WTC11 (cell line): ENCODE data around the gene ARAP1. TPM values are rescaled to one million over a fixed set of nuclear protein-coding genes. Genes with fewer than 3 reads are reported as not detected.

Source experiments
- CBFB ChIP-seq: sonication (generic); formaldehyde crosslinking; IDR thresholded peaks from 2 replicates; pipeline ENCODE4 v1.8.1; 2022; ENCODE audit warnings: mild to moderate bottlenecking, low read depth, missing genetic modification reagents
- CREM ChIP-seq: sonication (generic); formaldehyde crosslinking; IDR thresholded peaks from 2 replicates; pipeline ENCODE4 v1.8.1; 2022; ENCODE audit warnings: mild to moderate bottlenecking, missing genetic modification reagents, moderate library complexity
- CTCF ChIP-seq: fragments of 200-600 bp; IDR thresholded peaks from 2 replicates; pipeline ENCODE4 v1.8.0; 2022; ENCODE audit warnings: antibody characterized with exemption
- EMX1 ChIP-seq: fragments of 250-450 bp; sonication (Bioruptor Pico); IDR thresholded peaks from 2 replicates; pipeline ENCODE4 v1.8.0; 2021; ENCODE audit warnings: mild to moderate bottlenecking
- ETV6 ChIP-seq: sonication (generic); formaldehyde crosslinking; IDR thresholded peaks from 2 replicates; pipeline ENCODE4 v1.8.1; 2022; ENCODE audit warnings: mild to moderate bottlenecking, missing genetic modification reagents
- GRHL2 ChIP-seq: fragments of 250-450 bp; sonication (Bioruptor Pico); IDR thresholded peaks from 2 replicates; pipeline ENCODE4 v1.8.0; 2022; ENCODE audit warnings: mild to moderate bottlenecking, moderate library complexity; ENCODE audit not compliant: insufficient replicate concordance, severe bottlenecking
- HMGXB4 ChIP-seq: sonication (generic); formaldehyde crosslinking; IDR thresholded peaks from 2 replicates; pipeline ENCODE4 v1.8.1; 2023; ENCODE audit warnings: mild to moderate bottlenecking, moderate library complexity, missing genetic modification reagents
- PRRX2 ChIP-seq: fragments of 250-450 bp; sonication (Bioruptor Pico); IDR thresholded peaks from 2 replicates; pipeline ENCODE4 v1.8.0; 2021; ENCODE audit warnings: mild to moderate bottlenecking
- RELA ChIP-seq: sonication (generic); formaldehyde crosslinking; IDR thresholded peaks from 2 replicates; pipeline ENCODE4 v1.8.1; 2022; ENCODE audit warnings: missing genetic modification reagents, mild to moderate bottlenecking, borderline replicate concordance
- RORB ChIP-seq: fragments of 250-450 bp; sonication (Bioruptor Pico); IDR thresholded peaks from 2 replicates; pipeline ENCODE4 v1.9.0; 2021; ENCODE audit warnings: mild to moderate bottlenecking
- USF1 ChIP-seq: sonication (generic); formaldehyde crosslinking; IDR thresholded peaks from 2 replicates; pipeline ENCODE4 v1.8.0; 2022; ENCODE audit warnings: mild to moderate bottlenecking, missing genetic modification reagents
- ZNF219 ChIP-seq: sonication (generic); formaldehyde crosslinking; IDR thresholded peaks from 2 replicates; pipeline ENCODE4 v1.8.0; 2023; ENCODE audit warnings: missing genetic modification reagents, mild to moderate bottlenecking, borderline replicate concordance
- ZNF317 ChIP-seq: sonication (generic); formaldehyde crosslinking; IDR thresholded peaks from 2 replicates; pipeline ENCODE4 v1.8.1; 2023; ENCODE audit warnings: low read depth, mild to moderate bottlenecking, moderate library complexity, missing genetic modification reagents, borderline replicate concordance
- ZNF423 ChIP-seq: fragments of 250-450 bp; sonication (Bioruptor Pico); IDR thresholded peaks from 2 replicates; pipeline ENCODE4 v2.1.2; 2022; ENCODE audit warnings: mild to moderate bottlenecking, moderate library complexity
- ZNF512 ChIP-seq: sonication (generic); formaldehyde crosslinking; IDR thresholded peaks from 2 replicates; pipeline ENCODE4 v1.8.1; 2022; ENCODE audit warnings: missing genetic modification reagents, borderline replicate concordance
- total RNA-seq: library from RNA; stranded (reverse); gene quantifications from 3 replicates; pipeline ENCODE4 v1.2.3, GENCODE V29; 2021
- TF ChIP-seq, protein P1 (sequence below): fragments of 250-450 bp; sonication (Bioruptor Pico); IDR thresholded peaks from 2 replicates; pipeline ENCODE4 v1.9.0; 2021; ENCODE audit warnings: mild to moderate bottlenecking, borderline replicate concordance
- TF ChIP-seq, protein P2 (sequence below): sonication (generic); formaldehyde crosslinking; IDR thresholded peaks from 2 replicates; pipeline ENCODE4 v1.8.0; 2022; ENCODE audit warnings: missing genetic modification reagents
- TF ChIP-seq, protein P3 (sequence below): sonication (generic); formaldehyde crosslinking; IDR thresholded peaks from 2 replicates; pipeline ENCODE4 v1.8.0; 2022; ENCODE audit warnings: mild to moderate bottlenecking, missing genetic modification reagents
- TF ChIP-seq, protein P4 (sequence below): sonication (generic); formaldehyde crosslinking; IDR thresholded peaks from 2 replicates; pipeline ENCODE4 v1.8.1; 2023; ENCODE audit warnings: mild to moderate bottlenecking, missing genetic modification reagents, moderate library complexity
- TF ChIP-seq, protein P5 (sequence below): sonication (generic); formaldehyde crosslinking; IDR thresholded peaks from 2 replicates; pipeline ENCODE4 v1.8.0; 2023; ENCODE audit warnings: missing genetic modification reagents

ARAP1 gene
- total RNA-seq, 1 experiment from 2014 or later, result 98.8 TPM

DNA sequence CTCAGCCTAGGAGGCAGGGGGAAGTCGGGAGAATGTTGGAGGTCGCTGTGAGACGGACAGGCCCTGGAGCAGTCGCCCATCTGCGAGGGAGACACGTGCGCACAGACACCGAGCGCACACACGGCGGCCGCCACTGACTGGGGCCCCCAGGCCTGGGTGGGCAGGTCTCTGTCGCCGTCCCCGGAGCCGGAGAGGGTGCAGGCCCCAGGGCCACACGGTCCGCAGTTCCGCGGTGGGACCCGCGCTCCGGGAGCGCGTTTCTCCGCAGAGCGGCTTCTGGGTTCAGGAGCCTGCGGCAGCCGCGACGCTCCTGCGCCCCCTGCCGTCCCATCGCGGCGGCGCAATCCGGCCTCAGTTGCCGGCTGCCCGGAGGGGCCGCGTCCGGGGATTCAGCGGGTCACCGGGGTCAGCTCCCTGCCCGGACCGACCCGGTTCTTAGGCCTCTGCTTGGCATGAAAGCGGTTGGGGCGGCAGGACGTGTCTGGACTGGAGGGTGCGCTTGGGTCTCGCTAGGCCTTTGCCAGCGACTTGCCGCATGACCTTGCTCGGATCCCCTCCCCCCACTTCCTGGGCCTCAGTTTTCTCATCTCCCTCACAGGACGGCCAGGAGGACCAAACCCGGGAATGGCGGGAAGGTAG lies 109.2 kb downstream of the ARAP1 start (continued):
- TF ChIP-seq, protein P1, sequence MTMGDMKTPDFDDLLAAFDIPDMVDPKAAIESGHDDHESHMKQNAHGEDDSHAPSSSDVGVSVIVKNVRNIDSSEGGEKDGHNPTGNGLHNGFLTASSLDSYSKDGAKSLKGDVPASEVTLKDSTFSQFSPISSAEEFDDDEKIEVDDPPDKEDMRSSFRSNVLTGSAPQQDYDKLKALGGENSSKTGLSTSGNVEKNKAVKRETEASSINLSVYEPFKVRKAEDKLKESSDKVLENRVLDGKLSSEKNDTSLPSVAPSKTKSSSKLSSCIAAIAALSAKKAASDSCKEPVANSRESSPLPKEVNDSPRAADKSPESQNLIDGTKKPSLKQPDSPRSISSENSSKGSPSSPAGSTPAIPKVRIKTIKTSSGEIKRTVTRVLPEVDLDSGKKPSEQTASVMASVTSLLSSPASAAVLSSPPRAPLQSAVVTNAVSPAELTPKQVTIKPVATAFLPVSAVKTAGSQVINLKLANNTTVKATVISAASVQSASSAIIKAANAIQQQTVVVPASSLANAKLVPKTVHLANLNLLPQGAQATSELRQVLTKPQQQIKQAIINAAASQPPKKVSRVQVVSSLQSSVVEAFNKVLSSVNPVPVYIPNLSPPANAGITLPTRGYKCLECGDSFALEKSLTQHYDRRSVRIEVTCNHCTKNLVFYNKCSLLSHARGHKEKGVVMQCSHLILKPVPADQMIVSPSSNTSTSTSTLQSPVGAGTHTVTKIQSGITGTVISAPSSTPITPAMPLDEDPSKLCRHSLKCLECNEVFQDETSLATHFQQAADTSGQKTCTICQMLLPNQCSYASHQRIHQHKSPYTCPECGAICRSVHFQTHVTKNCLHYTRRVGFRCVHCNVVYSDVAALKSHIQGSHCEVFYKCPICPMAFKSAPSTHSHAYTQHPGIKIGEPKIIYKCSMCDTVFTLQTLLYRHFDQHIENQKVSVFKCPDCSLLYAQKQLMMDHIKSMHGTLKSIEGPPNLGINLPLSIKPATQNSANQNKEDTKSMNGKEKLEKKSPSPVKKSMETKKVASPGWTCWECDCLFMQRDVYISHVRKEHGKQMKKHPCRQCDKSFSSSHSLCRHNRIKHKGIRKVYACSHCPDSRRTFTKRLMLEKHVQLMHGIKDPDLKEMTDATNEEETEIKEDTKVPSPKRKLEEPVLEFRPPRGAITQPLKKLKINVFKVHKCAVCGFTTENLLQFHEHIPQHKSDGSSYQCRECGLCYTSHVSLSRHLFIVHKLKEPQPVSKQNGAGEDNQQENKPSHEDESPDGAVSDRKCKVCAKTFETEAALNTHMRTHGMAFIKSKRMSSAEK, result no peak
- TF ChIP-seq ZNF219 (CRISPR knock-in tag), result no peak
- no peak for TF ChIP-seq CBFB
- TF ChIP-seq RORB (CRISPR knock-in tag), result no peak
- TF ChIP-seq, protein P2, sequence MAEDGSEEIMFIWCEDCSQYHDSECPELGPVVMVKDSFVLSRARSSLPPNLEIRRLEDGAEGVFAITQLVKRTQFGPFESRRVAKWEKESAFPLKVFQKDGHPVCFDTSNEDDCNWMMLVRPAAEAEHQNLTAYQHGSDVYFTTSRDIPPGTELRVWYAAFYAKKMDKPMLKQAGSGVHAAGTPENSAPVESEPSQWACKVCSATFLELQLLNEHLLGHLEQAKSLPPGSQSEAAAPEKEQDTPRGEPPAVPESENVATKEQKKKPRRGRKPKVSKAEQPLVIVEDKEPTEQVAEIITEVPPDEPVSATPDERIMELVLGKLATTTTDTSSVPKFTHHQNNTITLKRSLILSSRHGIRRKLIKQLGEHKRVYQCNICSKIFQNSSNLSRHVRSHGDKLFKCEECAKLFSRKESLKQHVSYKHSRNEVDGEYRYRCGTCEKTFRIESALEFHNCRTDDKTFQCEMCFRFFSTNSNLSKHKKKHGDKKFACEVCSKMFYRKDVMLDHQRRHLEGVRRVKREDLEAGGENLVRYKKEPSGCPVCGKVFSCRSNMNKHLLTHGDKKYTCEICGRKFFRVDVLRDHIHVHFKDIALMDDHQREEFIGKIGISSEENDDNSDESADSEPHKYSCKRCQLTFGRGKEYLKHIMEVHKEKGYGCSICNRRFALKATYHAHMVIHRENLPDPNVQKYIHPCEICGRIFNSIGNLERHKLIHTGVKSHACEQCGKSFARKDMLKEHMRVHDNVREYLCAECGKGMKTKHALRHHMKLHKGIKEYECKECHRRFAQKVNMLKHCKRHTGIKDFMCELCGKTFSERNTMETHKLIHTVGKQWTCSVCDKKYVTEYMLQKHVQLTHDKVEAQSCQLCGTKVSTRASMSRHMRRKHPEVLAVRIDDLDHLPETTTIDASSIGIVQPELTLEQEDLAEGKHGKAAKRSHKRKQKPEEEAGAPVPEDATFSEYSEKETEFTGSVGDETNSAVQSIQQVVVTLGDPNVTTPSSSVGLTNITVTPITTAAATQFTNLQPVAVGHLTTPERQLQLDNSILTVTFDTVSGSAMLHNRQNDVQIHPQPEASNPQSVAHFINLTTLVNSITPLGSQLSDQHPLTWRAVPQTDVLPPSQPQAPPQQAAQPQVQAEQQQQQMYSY (CRISPR knock-in tag), result no peak
- TF ChIP-seq, protein P3, sequence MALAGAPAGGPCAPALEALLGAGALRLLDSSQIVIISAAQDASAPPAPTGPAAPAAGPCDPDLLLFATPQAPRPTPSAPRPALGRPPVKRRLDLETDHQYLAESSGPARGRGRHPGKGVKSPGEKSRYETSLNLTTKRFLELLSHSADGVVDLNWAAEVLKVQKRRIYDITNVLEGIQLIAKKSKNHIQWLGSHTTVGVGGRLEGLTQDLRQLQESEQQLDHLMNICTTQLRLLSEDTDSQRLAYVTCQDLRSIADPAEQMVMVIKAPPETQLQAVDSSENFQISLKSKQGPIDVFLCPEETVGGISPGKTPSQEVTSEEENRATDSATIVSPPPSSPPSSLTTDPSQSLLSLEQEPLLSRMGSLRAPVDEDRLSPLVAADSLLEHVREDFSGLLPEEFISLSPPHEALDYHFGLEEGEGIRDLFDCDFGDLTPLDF, result 0 out of 2 replicates have a peak, but pooled peaks have one; percentile 8
- no peak for TF ChIP-seq PRRX2 (CRISPR knock-in tag)
- no peak for TF ChIP-seq EMX1 (CRISPR knock-in tag)
- TF ChIP-seq, protein P4, sequence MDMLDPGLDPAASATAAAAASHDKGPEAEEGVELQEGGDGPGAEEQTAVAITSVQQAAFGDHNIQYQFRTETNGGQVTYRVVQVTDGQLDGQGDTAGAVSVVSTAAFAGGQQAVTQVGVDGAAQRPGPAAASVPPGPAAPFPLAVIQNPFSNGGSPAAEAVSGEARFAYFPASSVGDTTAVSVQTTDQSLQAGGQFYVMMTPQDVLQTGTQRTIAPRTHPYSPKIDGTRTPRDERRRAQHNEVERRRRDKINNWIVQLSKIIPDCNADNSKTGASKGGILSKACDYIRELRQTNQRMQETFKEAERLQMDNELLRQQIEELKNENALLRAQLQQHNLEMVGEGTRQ, result no peak
- TF ChIP-seq CTCF, result peak; percentile 98
- 0 out of 2 replicates have a peak, but pooled peaks have one; percentile 7 for TF ChIP-seq USF1
- no peak for TF ChIP-seq ZNF317 (CRISPR knock-in tag)
- TF ChIP-seq, protein P5, sequence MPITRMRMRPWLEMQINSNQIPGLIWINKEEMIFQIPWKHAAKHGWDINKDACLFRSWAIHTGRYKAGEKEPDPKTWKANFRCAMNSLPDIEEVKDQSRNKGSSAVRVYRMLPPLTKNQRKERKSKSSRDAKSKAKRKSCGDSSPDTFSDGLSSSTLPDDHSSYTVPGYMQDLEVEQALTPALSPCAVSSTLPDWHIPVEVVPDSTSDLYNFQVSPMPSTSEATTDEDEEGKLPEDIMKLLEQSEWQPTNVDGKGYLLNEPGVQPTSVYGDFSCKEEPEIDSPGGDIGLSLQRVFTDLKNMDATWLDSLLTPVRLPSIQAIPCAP, result no peak
- no peak for TF ChIP-seq ZNF423 (CRISPR knock-in tag)
- TF ChIP-seq CREM, result no peak
- TF ChIP-seq HMGXB4 (CRISPR knock-in tag), result peak; percentile 93; the same call in 1 of the 2 replicates
- no peak for TF ChIP-seq GRHL2 (CRISPR knock-in tag)
- 0 out of 2 replicates have a peak, but pooled peaks have one; percentile 26 for TF ChIP-seq RELA
- TF ChIP-seq ETV6 (CRISPR knock-in tag), result peak; percentile 62; the same call in 1 of the 2 replicates
- TF ChIP-seq ZNF512 (CRISPR knock-in tag), result no peak
